Ovary (tissue), 9 donors: ENCODE measurements around the gene RRP12. TPM values are rescaled to one million over a fixed set of nuclear protein-coding genes. Genes with fewer than 3 reads are reported as not detected.

ENCODE experiments used
- DNase-seq, 5 donors: peaks; one replicate each; pipeline ENCODE4 v3.0.0-alpha.2; 2019 to 2020
- H3K27ac ChIP-seq, 2 donors: fragments of 200-600 bp; one replicate each; pipeline versions ENCODE4 v1.5.1 to v1.8.0; 2019 to 2022
- H3K27me3 ChIP-seq: fragments of 200-600 bp; one replicate; pipeline ENCODE4 v1.8.0; 2022
- H3K36me3 ChIP-seq: fragments of 200-600 bp; sonication (generic); one replicate; pipeline ENCODE4 v1.5.1; 2019
- H3K4me1 ChIP-seq: one replicate; pipeline ENCODE4 v1.8.1; 2013; ENCODE audit warnings: mild to moderate bottlenecking, moderate library complexity; ENCODE audit not compliant: insufficient read depth
- H3K4me3 ChIP-seq: fragments of 200-600 bp; sonication (generic); one replicate; pipeline ENCODE4 v1.5.1; 2017
- H3K9me3 ChIP-seq, 2 donors: fragments of 200-600 bp in 1 of 2; sonication (generic) in 1 of 2; one replicate each; pipeline versions ENCODE4 v1.5.1 to v1.8.1; 2013 to 2019; ENCODE audit warnings: mild to moderate bottlenecking in 1 of 2, moderate library complexity in 1 of 2
- EP300 ChIP-seq: sonication (generic); formaldehyde crosslinking; IDR thresholded peaks from one replicate; pipeline ENCODE4 v1.6.1; 2017; ENCODE audit warnings: antibody characterized with exemption
- POLR2A ChIP-seq: fragments of 450-650 bp; IDR thresholded peaks from one replicate; pipeline ENCODE4 v1.6.1; 2017; ENCODE audit warnings: antibody characterized with exemption, mild to moderate bottlenecking, moderate library complexity
- WGBS, 3 donors: extraction: QIAGEN DNeasy Blood & Tissue Kit in 1 of 3; methylation state at CpG; one replicate each; pipeline versions ENCODE4 v1.1.5 to v1.1.7; 2013 to 2017; 5-methylcytosine and 5-hydroxymethylcytosine counted together
- intact Hi-C, 4 donors: fragments of 100-400 bp; cut with DNase I; formaldehyde crosslinking; loops; one replicate each; pipeline versions ENCODE4 v1.11.0 to v1.15.1; 2022 to 2023
- polyA plus RNA-seq, 2 donors: library from polyadenylated mRNA; stranded (reverse); fragments of 200-250 nt in 1 of 2; fragments of 350-450 nt in 1 of 2; fragmentation: Illumina TruSeq in 1 of 2; extraction: RNeasy Lipid Tissue Mini Kit (QIAGEN cat#74804) in 1 of 2; gene quantifications; one replicate each; pipeline ENCODE4 v1.2.3, GENCODE V29; 2013 to 2014
- small RNA-seq: library from RNA; depleted of rRNA; stranded (forward); fragments of <200 nt; gene quantifications from one replicate; pipeline ENCODE3, GENCODE V24; 2016
- total RNA-seq, 7 donors: library from RNA; depleted of rRNA in 2 of 7; stranded (reverse); fragments of >200 nt in 2 of 7; fragmentation: NEBNext Ultra II Directional in 3 of 7; extraction: Animal tissue kit (Norgen Biotek cat#: 25700) in 3 of 7; gene quantifications; one replicate each; pipeline versions ENCODE4 v1.1.0 to v1.2.4, GENCODE V29; 2016 to 2023
- TF ChIP-seq, protein P1 (sequence below), 3 donors: fragments of 450-650 bp in 2 of 3; fragments of 200-600 bp in 1 of 3; IDR thresholded peaks; one replicate each; pipeline versions ENCODE4 v1.5.1 to v1.8.0; 2016 to 2022; ENCODE audit warnings: antibody characterized with exemption in 3 of 3, mild to moderate bottlenecking in 1 of 3
- donor health status: DM: no; HTN: no; CAD: no; lungs with moderate emphysema.
- donor health status: DM: no; HTN: no; CAD: no.
- donor health status: Bipolar disorder and iron deficiency.
- donor health status: DM: yes; HTN: yes; CAD: no.
- donor health status: DM: no; HTN: no; CAD: no.
- donor health status: DM: yes; HTN: yes; CAD: no.

RRP12 gene
- total and polyA plus RNA-seq, 9 donors = 7.2 to 35.8 (median 23.7) TPM

DNA sequence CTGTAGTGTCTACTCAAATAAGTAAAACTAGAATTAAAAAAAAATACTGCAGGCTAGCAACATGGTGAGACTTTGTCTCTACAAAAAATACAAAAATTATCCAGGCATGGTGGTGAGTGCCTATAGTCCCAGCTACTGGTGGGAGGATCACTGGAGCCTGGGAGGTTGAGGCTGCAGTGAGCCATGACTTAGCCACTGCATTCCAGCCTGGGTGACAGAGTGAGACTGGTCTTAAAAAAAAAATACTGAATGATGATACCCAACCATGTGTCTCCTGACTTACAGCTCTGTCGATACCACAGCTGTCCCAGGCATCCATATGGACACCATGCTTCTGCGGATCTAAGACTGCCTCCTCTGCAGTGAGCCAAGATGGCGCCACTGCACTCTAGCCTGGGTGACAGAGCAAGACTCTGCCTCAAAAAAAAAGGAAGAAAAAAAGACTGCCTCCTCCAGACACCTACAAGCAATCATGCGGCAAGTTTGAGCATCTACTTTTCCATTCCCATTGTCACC is 90.0 kb downstream of the RRP12 start:
- H3K4me3 ChIP-seq = no peak overlapping the region
- 87 to 97% (median 94%) methylated on average over 4 of the region's 4 CpGs for whole genome bisulfite sequencing, 3 donors
- TF ChIP-seq EP300 (no peak), POLR2A (no peak)
- TF ChIP-seq, protein P1, sequence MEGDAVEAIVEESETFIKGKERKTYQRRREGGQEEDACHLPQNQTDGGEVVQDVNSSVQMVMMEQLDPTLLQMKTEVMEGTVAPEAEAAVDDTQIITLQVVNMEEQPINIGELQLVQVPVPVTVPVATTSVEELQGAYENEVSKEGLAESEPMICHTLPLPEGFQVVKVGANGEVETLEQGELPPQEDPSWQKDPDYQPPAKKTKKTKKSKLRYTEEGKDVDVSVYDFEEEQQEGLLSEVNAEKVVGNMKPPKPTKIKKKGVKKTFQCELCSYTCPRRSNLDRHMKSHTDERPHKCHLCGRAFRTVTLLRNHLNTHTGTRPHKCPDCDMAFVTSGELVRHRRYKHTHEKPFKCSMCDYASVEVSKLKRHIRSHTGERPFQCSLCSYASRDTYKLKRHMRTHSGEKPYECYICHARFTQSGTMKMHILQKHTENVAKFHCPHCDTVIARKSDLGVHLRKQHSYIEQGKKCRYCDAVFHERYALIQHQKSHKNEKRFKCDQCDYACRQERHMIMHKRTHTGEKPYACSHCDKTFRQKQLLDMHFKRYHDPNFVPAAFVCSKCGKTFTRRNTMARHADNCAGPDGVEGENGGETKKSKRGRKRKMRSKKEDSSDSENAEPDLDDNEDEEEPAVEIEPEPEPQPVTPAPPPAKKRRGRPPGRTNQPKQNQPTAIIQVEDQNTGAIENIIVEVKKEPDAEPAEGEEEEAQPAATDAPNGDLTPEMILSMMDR (IDR thresholded peaks at IDR 0.05) = no peak
- no peaks in the 10 kb centered on the region for H3K27me3 ChIP-seq
- no peaks in the 10 kb centered on the region for H3K36me3 ChIP-seq
- no peaks in the 10 kb centered on the region for H3K9me3 ChIP-seq
- intact Hi-C loops = no loop called here
- no peak overlapping the region for H3K27ac ChIP-seq
- no peak for DNase-seq
- H3K4me1 ChIP-seq = no peaks in the 10 kb centered on the region

DNA sequence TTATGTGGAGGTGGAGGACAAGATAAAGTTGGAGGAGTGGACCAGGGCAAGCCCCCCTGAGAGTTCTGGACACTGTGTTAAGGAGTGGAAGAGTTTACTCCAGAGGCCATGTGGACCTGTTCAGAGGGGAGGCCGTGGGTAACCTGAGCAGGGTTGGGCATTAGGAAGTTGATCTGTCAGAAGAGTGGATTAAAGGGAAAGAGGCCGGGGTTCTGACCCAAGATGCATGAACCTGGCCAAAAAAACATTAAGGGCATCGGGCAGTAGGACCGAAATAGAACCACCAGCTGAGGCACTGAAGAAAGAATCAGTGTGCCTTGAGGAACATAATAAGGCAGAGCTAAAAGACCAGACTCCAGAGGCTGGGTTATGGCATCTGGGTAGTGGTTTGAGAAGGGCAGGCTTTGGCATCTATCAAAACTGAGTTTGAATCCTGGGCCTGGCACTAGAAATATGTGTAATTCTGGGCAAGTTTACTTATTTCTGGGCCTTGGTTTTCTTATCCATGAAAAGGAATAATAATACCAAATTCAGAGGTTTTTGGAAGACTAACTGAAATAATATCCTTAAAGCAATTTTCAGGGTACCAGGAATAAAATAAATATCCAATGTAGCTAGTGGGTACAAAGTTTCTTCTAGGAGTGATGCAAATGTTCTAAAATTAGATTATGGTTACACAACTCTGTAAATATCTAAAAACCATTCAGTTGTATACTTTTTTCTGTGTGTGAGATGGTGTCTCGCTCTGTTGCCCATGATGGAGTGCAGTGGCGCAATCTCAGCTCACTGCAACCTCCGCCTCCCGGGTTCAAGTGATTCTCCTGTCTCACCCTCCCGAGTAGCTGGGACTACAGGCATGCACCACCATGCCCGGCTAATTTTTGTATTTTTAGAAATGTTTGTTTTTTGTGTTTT is 93.0 kb downstream of the RRP12 start:
- Histone ChIP-seq H3K4me1 (no peaks in the 10 kb centered on the region), H3K4me3 (no peak overlapping the region), H3K9me3 (no peaks in the 10 kb centered on the region), H3K27me3 (no peaks in the 10 kb centered on the region), H3K36me3 (no peaks in the 10 kb centered on the region), H3K27ac (no peak overlapping the region)
- TF ChIP-seq, protein P1 (IDR thresholded peaks at IDR 0.05) = no peak
- TF ChIP-seq POLR2A = no peak
- TF ChIP-seq EP300 = no peak
- whole genome bisulfite sequencing, 3 donors = 70 to 77% (median 75%) methylated on average over 10 of the region's 10 CpGs
- no peak for DNase-seq
- intact Hi-C loops = no loop called here

DNA sequence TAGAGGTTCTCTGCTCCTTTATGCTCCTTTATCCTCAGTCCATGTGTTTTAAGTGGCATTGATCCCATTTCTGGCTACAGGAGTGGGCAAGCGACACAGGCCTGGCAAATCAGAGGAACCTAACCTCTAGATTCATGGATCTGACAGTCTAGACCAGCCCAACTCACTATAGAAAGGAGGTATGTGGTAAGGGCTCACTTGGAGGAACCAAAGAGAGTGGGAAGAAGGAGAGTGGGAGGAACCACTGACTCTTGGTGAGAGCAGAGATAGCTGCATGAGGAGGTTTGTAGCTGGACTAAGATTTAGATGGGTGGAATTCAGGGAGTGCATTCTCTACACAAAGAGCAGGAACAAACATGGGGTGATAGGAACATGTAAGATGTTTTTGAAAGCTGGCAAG is 93.7 kb downstream of the RRP12 start:
- Histone ChIP-seq H3K4me1 (no peaks in the 10 kb centered on the region), H3K4me3 (no peak overlapping the region), H3K9me3 (no peaks in the 10 kb centered on the region), H3K27me3 (no peaks in the 10 kb centered on the region), H3K27ac (no peak overlapping the region), H3K36me3 (no peaks in the 10 kb centered on the region)
- TF ChIP-seq, protein P1 (IDR thresholded peaks at IDR 0.05) = no peak
- TF ChIP-seq POLR2A (no peak), EP300 (no peak)
- DNase-seq = no peak
- intact Hi-C loops = no loop called here
- WGBS, 3 donors = 40 to 91% (median 58%) methylated on average over 1 of the region's 1 CpG

Small RNA genes within 50 kb of the gene (small RNA-seq; reads per million reads assigned to genes)
- not detected for gene RF00019

Other genes with a start within 250 kb of the RRP12 start
- gene SLIT1, start 215.4 kb downstream of the RRP12 start, total RNA-seq = under 1 TPM; under 0.01 to 0.62 (median 0.34) TPM
- gene SLIT1, start 215.4 kb downstream of the RRP12 start, polyA plus RNA-seq = under 1 TPM; 0.05 to 0.10 TPM
- 10 to 100 TPM in 6 of 7 donors, 1 to 10 TPM in 1; 7.7 to 18.1 (median 13.5) TPM for gene ARHGAP19, start 108.7 kb downstream of the RRP12 start, total RNA-seq
- 10 to 100 TPM in 1 of 2 donors, 1 to 10 TPM in 1; 6.7 to 14.1 TPM for gene ARHGAP19, start 108.7 kb downstream of the RRP12 start, polyA plus RNA-seq
- gene FRAT1, start 82.1 kb downstream of the RRP12 start, total RNA-seq = 1 to 10 TPM; 3.7 to 8.2 (median 4.5) TPM
- 1 to 10 TPM; 1.7 to 3.0 TPM for gene FRAT1, start 82.1 kb downstream of the RRP12 start, polyA plus RNA-seq
- gene FRAT2, start 66.6 kb downstream of the RRP12 start, total RNA-seq = 10 to 100 TPM in 1 of 7 donors, 1 to 10 TPM in 6; 4.2 to 16.8 (median 6.5) TPM
- gene FRAT2, start 66.6 kb downstream of the RRP12 start, polyA plus RNA-seq = 1 to 10 TPM; 3.2 to 8.5 TPM
- 100 to 1,000 TPM in 6 of 7 donors, 10 to 100 TPM in 1; 98.7 to 233 (median 163) TPM for gene PGAM1, start 24.9 kb upstream of the RRP12 start, total RNA-seq
- 100 to 1,000 TPM; 114 to 255 TPM for gene PGAM1, start 24.9 kb upstream of the RRP12 start, polyA plus RNA-seq
- gene EXOSC1, start 44.7 kb upstream of the RRP12 start, total RNA-seq = 10 to 100 TPM; 22.1 to 38.3 (median 26.6) TPM
- 10 to 100 TPM; 26.9 to 36.2 TPM for gene EXOSC1, start 44.7 kb upstream of the RRP12 start, polyA plus RNA-seq
- 10 to 100 TPM; 17.8 to 28.1 (median 26.2) TPM for gene ZDHHC16, start 44.8 kb upstream of the RRP12 start, total RNA-seq
- gene ZDHHC16, start 44.8 kb upstream of the RRP12 start, polyA plus RNA-seq = 10 to 100 TPM; 19.1 to 34.7 TPM
- gene MMS19, start 97.1 kb upstream of the RRP12 start, total RNA-seq = 10 to 100 TPM; 54.2 to 63.6 (median 56.4) TPM
- 10 to 100 TPM; 45.3 to 58.4 TPM for gene MMS19, start 97.1 kb upstream of the RRP12 start, polyA plus RNA-seq
- 10 to 100 TPM in 4 of 7 donors, 1 to 10 TPM in 3; 5.7 to 15.2 (median 12.8) TPM for gene UBTD1, start 97.6 kb upstream of the RRP12 start, total RNA-seq
- 10 to 100 TPM in 1 of 2 donors, under 1 TPM in 1; 0.20 to 11.5 TPM for gene UBTD1, start 97.6 kb upstream of the RRP12 start, polyA plus RNA-seq
- gene ANKRD2, start 171.4 kb upstream of the RRP12 start, total RNA-seq = under 1 TPM in 3 of 7 donors, not detected in 4; 0.37 to 0.46 (median 0.40) TPM
- gene ANKRD2, start 171.4 kb upstream of the RRP12 start, polyA plus RNA-seq = under 1 TPM; 0.11 to 0.17 TPM
- under 1 TPM in 5 of 7 donors, not detected in 2; 0.12 to 0.80 (median 0.23) TPM for gene HOGA1, start 183.0 kb upstream of the RRP12 start, total RNA-seq
- gene HOGA1, start 183.0 kb upstream of the RRP12 start, polyA plus RNA-seq = under 1 TPM; 0.05 to 0.60 TPM
- gene C10orf62, start 188.4 kb upstream of the RRP12 start, total RNA-seq = under 1 TPM in 1 of 7 donors, not detected in 6; 0.48 TPM
- gene C10orf62, start 188.4 kb upstream of the RRP12 start, polyA plus RNA-seq = not detected
- gene MORN4, start 232.2 kb upstream of the RRP12 start, total RNA-seq = 10 to 100 TPM in 4 of 7 donors, 1 to 10 TPM in 3; 6.6 to 17.7 (median 12.9) TPM
- 10 to 100 TPM; 10.9 to 11.5 TPM for gene MORN4, start 232.2 kb upstream of the RRP12 start, polyA plus RNA-seq
- gene PI4K2A, start 239.3 kb upstream of the RRP12 start, total RNA-seq = 10 to 100 TPM; 11.0 to 18.0 (median 12.6) TPM
- gene PI4K2A, start 239.3 kb upstream of the RRP12 start, polyA plus RNA-seq = 10 to 100 TPM; 10.8 to 23.8 TPM